Hematopoietic multipotent progenitor cell treated with erythropoietin and hydrocortisone succinate and interleukin-3 and kit ligand, for 17 days (in vitro differentiated cells): ENCODE results near the gene LSM12.
"Not testable (repeated sequence)": the region's sequence is repeated elsewhere in the genome, so short reads cannot be mapped to it uniquely, and the experiment has no call there.

Experiments
- DNase-seq: peaks from one replicate; pipeline ENCODE4 v3.0.0-alpha.2; 2015; ENCODE audit warnings: low spot score

Gene LSM12

GRCh38 chr17:44076716-44077594 lies 10.5 kb upstream of the LSM12 start:
- DNase-seq = no peak

DNA sequence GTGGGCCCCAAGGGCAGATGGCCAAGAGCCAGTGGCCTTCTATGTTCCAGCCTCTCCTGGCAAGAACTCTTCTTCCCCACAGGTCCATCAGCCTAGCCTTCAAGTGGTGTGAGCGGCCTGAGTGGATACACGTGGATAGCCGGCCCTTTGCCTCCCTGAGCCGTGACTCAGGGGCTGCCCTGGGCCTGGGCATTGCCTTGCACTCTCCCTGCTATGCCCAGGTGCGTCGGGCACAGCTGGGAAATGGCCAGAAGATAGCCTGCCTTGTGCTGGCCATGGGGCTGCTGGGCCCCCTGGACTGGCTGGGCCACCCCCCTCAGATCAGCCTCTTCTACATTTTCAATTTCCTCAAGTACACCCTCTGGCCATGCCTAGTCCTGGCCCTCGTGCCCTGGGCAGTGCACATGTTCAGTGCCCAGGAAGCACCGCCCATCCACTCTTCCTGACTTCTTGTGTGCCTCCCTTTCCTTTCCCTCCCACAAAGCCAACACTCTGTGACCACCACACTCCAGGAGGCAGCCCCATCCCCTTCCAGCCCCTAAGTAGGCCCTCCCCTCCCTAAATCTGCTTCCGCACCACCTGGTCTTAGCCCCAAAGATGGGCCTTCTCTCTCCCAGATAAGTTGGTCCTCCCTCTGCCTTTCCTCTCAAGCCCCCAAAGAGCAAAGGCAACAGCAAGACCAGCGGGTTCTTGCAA lies 9.3 kb upstream of the LSM12 start:
- DNase-seq = no peak

GRCh38 chr17:44074911-44075285 lies 8.4 kb upstream of the LSM12 start:
- DNase-seq = no peak

DNA sequence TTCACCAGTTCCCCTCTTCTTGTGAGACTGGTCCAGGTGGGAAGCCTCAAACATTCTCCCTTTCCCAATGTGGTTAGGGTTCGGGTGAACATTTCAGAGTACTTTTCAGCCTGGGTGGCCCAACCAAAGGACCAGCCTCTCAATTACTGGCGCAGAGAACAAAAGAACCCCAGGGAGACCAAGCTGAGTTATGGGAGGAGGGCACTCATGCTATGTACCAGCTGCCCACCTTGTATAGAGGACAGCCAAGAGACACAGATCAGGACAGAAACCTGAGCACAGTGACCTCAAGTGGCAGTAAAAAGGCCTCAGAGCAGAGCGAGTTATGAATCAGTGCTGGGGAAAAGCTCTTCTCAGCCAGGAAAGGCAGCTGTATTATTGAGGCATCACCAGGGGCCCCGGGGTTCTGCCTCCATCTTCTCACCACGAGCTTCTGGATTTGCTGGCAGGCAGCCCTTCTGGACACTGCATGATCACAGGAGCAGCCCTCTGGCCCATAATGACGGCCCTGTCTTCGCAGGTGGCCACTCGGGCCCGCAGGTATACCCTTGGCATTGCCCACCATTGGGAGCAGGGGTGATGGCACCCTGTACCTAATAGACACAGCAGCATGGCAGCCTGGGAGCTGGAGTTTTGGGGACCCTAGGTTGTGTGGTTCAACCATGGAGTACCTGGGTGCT lies 7.9 kb upstream of the LSM12 start:
- DNase-seq = no peak

- no peak for DNase-seq
These were observed 5.3 kb upstream of the LSM12 start for GRCh38 chr17:44071772-44072171.

- DNase-seq = no peak
These were observed 4.7 kb upstream of the LSM12 start for GRCh38 chr17:44071198-44071520.

GRCh38 chr17:44070455-44071197 lies 4.2 kb upstream of the LSM12 start, which contains the start of gene G6PC3:
Gene G6PC3, plus strand, starts transcription at chr17:44070735. Its CDS starts 231 bp downstream, at chr17:44070966.
- DNase-seq = peak; percentile 36

GRCh38 chr17:44069974-44070454 lies 3.5 kb upstream of the LSM12 start:
- DNase-seq = no peak

DNA sequence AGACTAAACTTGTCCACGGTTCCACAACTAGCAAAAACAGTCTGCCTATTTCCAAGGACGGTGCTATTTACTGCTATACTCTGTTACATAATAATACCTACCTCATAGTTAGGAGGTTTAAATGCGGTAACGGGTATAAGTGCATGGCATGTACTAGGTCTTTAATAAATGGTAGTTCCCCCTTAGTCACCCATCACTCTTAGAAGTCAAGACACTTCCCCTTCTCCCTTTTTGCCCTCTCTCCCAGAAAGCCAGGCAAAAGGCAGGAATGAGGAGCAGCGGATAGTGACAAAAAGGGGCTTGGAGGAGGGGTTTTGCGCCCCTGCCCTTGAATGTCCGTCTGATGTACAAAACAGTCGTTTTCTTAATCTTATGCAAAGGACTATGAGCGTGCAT lies 1.1 kb upstream of the LSM12 start:
- no peak for DNase-seq

DNA sequence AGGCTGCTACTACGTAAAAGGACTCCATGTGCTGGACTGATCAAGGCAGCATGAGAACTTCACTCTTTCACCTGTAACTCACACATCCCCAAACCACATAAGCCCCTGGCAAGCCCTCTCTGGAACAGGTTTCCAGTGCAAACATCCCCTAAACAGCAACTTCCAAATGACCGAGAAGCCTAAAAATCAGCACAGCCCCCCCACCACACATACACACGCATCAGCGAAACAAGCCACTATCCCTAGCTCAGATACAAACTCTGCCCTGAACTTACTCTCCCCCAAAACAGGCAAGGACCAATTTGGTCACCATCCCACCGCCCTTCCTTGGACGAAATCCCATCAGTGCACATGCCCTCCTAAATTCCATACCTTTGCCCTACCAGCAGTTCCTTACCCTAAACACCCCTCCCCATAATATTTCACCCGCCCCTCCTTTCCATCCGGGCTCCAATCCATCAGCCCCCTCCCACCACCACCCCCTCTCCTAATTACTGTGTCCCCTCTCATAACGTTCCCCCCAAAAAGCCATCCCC lies 735 bp downstream of the LSM12 start:
- peak; percentile 19 for DNase-seq

DNA sequence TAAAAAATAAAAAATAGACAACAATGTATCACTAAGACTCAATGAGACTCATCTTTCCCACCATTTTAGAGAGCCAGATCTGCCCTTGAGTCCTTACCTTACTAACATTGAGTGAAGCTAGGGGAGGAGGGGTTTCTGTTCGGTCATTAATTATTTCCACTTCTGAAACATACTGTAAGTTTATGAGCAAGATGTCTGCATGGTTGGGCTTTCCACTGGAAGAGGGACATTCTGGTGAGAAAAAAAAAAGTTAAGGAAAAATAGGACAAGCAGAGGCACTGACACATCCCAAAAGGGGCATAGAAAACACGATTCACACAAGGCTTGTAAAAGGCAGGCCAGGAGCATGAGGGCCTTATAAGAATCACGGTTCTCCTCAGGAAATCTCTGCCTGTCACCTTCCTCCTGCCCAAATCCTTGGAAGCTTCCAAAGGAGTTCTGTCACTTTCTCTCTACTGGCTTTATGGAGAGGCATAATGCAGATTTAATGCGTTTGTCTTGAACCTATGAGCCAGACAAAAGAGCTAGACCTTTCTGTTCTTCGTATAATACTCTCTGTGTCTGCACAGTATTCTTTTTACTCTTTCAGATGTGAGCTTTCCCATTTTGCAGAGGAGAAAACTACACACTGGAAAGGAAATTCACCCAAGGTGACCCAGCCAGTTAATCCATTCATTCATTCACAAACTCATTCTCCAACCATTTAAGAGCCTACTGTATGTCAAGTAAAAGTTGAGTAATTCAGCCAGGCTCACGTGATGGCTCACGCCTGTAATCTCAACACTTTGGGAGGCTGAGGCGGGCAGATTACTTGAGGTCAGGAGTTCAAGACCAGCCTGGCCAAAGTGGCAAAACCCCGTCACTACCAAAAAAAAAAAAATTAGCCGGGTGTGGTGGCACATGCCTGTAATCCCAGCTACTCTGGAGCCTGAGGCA lies 2.5 kb downstream of the LSM12 start:
- no peak for DNase-seq

DNA sequence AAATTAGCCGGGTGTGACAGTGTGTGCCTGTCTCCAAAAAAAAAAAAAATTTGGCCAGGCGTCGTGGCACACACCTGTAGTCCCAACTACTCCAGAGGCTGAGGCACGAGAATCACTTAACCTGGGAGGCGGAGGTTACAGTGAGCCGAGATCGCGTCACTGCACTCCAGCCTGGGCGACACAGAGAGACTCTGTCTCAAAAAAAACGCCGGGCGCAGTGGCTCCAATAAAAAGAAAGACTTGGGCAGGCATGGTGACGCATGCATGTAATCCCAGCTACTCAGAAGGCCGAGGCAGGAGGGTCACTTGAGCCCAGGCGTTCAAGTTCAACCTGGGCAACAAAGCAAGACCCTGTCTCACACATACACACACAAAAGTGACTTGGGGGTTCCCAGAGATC lies 3.6 kb downstream of the LSM12 start:
- no peak for DNase-seq

DNA sequence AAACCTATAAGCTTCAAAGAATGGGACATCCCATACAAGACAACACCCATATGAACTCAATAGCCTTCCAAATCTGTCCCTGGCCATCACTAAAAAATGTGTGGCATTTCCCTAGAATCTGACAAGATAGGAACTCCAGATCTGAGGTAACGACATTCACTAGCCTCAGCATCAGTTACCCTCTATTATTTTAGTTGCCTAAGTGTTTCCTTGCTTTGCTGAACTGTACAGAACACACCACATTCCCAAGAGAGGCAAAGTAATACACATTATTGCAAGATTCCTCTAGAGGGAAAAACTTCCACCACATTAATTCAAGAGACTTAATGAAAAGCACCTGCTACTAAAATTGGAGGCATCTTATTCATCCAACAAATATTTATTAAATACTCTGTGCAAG lies 5.0 kb downstream of the LSM12 start:
- no peak for DNase-seq

DNA sequence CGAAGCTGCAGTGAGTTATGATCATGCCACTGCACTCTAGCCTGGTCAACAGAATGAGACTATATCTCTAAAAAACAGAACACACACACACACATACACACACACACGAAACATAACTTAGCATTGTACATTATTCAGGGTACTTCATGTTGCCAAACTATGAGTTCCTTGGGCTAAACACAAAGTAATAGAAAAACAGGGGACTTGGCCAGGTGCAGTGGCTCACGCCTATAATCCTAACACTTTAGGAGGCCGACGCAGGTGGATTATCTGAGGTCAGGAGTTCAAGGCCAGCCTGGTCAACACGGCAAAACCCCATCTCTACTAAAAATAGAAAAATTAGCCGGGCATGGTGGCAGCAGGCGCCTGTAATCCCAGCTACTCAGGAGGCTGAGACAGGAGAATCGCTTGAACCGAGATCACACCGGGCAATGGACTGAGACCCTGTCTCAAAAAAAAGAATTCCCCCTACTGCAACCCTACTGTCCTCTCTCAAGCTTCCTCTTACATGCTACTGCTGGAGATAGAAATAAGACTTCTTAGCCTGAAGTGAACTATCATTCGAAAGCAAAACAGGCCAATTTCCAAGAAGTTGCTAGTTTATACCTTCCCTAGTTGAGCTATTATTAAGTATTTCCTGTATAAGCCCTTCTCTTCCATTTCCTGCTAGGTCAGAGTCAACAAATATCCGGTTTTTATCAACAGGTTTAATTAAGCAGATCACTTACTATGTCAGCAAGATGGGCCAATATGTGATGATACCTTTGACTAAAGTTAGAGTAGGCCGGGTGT lies 7.2 kb downstream of the LSM12 start:
- DNase-seq = no peak

- peak; percentile 15 for DNase-seq
These were observed 13.2 kb downstream of the LSM12 start for GRCh38 chr17:44053125-44053872.

- no peak for DNase-seq
These were observed 17.0 kb downstream of the LSM12 start for GRCh38 chr17:44049294-44050060.

DNA sequence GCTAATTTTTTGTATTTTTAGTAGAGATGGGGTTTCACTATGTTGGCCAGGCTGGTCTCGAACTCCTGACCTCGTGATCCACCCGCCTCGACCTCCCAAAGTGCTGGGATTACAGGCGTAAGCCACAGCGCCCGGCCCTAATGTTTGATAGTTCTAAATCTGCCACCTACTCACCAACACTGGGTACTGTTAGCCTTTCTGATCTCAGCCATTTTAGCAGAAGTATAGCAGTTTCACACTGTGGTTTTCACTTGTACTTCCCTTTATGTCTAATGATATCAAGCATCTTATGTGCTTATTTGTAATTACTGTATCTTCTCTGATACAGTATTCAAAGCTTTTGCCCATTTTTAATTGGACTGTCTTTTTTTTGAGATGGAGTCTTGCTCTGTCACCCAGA lies 19.6 kb downstream of the LSM12 start:
- not testable (repeated sequence) for DNase-seq

DNA sequence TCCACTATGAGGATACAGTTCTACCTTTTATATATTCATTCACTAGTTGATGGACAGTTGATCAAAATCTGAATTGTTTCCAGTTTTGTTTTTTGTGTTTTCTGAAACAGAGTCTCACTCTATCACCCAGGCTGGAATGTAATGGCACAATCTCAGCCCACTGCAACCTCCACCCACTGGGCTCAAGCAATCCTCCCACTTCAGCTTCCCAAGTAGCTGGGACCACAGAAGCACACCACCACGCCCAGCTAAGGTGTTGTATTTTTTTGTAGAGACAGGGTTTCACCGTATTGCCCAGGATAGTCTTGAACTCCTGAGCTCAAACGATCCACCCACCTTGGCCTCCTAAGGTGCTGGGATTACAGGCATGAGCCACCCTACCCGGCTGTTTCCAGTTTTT lies 21.0 kb downstream of the LSM12 start:
- DNase-seq = no peak
